ENCODE measurements around the gene LPCAT3.
"Not testable (repeated sequence)": the region's sequence is repeated elsewhere in the genome, so short reads cannot be mapped to it uniquely, and the experiment has no call there.

Gene LPCAT3

GRCh38 chr12:7018350-7019042 lies at the start of gene LPCAT3:
Gene LPCAT3, minus strand, starts transcription at chr12:7018476. Its CDS starts 52 bp downstream, at chr12:7018424.
- peak; percentile 84 for DNase-seq (ENCODE audit: low read depth, low spot score)
- peak within 1 kb of the TSS; percentile 85 for H3K27ac ChIP-seq

- H3K27ac ChIP-seq: no peak overlapping the region
- no peak for DNase-seq (ENCODE audit: low read depth, low spot score)
Measured at GRCh38 chr12:7067096-7067495, 48.8 kb upstream of the LPCAT3 start.

GRCh38 chr12:7066596-7066995 lies 48.3 kb upstream of the LPCAT3 start:
- H3K27ac ChIP-seq: no peak overlapping the region
- DNase-seq (ENCODE audit: low read depth, low spot score): no peak

- H3K27ac ChIP-seq: no peak overlapping the region
- no peak for DNase-seq (ENCODE audit: low read depth, low spot score)
Measured at GRCh38 chr12:7065073-7065623, 46.9 kb upstream of the LPCAT3 start.

GRCh38 chr12:7064516-7064915 lies 46.2 kb upstream of the LPCAT3 start:
- no peak overlapping the region for H3K27ac ChIP-seq

GRCh38 chr12:7061596-7061995 lies 43.3 kb upstream of the LPCAT3 start:
- DNase-seq (ENCODE audit: low read depth, low spot score): no peak

More at GRCh38 chr12:7064516-7064915, 46.2 kb upstream of the LPCAT3 start:
- no peak for DNase-seq (ENCODE audit: low read depth, low spot score)

GRCh38 chr12:7061138-7061537 lies 42.9 kb upstream of the LPCAT3 start:
- no peak overlapping the region for H3K27ac ChIP-seq
- no peak for DNase-seq (ENCODE audit: low read depth, low spot score)

More at GRCh38 chr12:7061596-7061995, 43.3 kb upstream of the LPCAT3 start:
- H3K27ac ChIP-seq: no peak overlapping the region

GRCh38 chr12:7060353-7060954 lies 42.2 kb upstream of the LPCAT3 start, which contains the start of gene C1S:
Gene C1S, plus strand, starts transcription at chr12:7060718. Its CDS starts 1,195 bp downstream, at chr12:7061913.
- DNase-seq (ENCODE audit: low read depth, low spot score): no peak
- no peak within 1 kb of the TSS for H3K27ac ChIP-seq

- no peak for DNase-seq (ENCODE audit: low read depth, low spot score)
- no peak overlapping the region for H3K27ac ChIP-seq
Measured at GRCh38 chr12:7059780-7060179, 41.5 kb upstream of the LPCAT3 start.

- no peak for DNase-seq (ENCODE audit: low read depth, low spot score)
- H3K27ac ChIP-seq: no peak overlapping the region
Measured at GRCh38 chr12:7058850-7059395, 40.6 kb upstream of the LPCAT3 start.

- H3K27ac ChIP-seq: no peak overlapping the region
- no peak for DNase-seq (ENCODE audit: low read depth, low spot score)
Measured at GRCh38 chr12:7058163-7058845, 40.0 kb upstream of the LPCAT3 start.

- not testable (repeated sequence) for DNase-seq (ENCODE audit: low read depth, low spot score)
Measured at GRCh38 chr12:7055736-7056135, 37.5 kb upstream of the LPCAT3 start.

GRCh38 chr12:7054925-7055324 lies 36.6 kb upstream of the LPCAT3 start:
- DNase-seq (ENCODE audit: low read depth, low spot score): no peak
- no peak overlapping the region for H3K27ac ChIP-seq

More at GRCh38 chr12:7055736-7056135, 37.5 kb upstream of the LPCAT3 start:
- not testable (repeated sequence) for H3K27ac ChIP-seq

GRCh38 chr12:7049973-7050372 lies 31.7 kb upstream of the LPCAT3 start:
- H3K27ac ChIP-seq; DNase-seq (ENCODE audit: low read depth, low spot score): not testable (repeated sequence)

- DNase-seq (ENCODE audit: low read depth, low spot score); H3K27ac ChIP-seq: not testable (repeated sequence)
Measured at GRCh38 chr12:7049445-7049951, 31.2 kb upstream of the LPCAT3 start.

GRCh38 chr12:7047306-7047705 lies 29.0 kb upstream of the LPCAT3 start:
- no peak overlapping the region for H3K27ac ChIP-seq
- no peak for DNase-seq (ENCODE audit: low read depth, low spot score)

GRCh38 chr12:7046383-7047105 lies 28.3 kb upstream of the LPCAT3 start:
- no peak overlapping the region for H3K27ac ChIP-seq
- DNase-seq (ENCODE audit: low read depth, low spot score): no peak

GRCh38 chr12:7045913-7046312 lies 27.6 kb upstream of the LPCAT3 start:
- H3K27ac ChIP-seq: no peak overlapping the region
- DNase-seq (ENCODE audit: low read depth, low spot score): no peak

GRCh38 chr12:7042842-7043241 lies 24.6 kb upstream of the LPCAT3 start:
- H3K27ac ChIP-seq: no peak overlapping the region

GRCh38 chr12:7039403-7039802 lies 21.1 kb upstream of the LPCAT3 start:
- peak overlapping the region; percentile 27 for H3K27ac ChIP-seq
- DNase-seq (ENCODE audit: low read depth, low spot score): peak; percentile 53

More at GRCh38 chr12:7042842-7043241, 24.6 kb upstream of the LPCAT3 start:
- no peak for DNase-seq (ENCODE audit: low read depth, low spot score)
